ENCODE results near the gene EIF2B2.

- TF ChIP-seq CTCF (IDR thresholded peaks at IDR 0.05) (no peak), ZFX (IDR thresholded peaks at IDR 0.05; ENCODE audit: borderline replicate concordance) (no peak)
These were observed 21.8 kb upstream of the EIF2B2 start for GRCh38 chr14:74980731-74981461.

Data from 22Rv1 (cell line).